Stimulated activated CD8-positive, alpha-beta memory T cell treated with anti-CD3 and anti-CD28 coated beads, Interleukin-15, amount 100 ng/mL, for 48 hours (primary cell): ENCODE data around the gene MYOCOS.

Experiments
- DNase-seq, 2 donors: peaks; one replicate each; pipeline ENCODE4 v3.0.0-alpha.2; 2020; ENCODE audit warnings: low read depth in 2 of 2

MYOCOS gene

GRCh38 chr1:171663036-171663853 lies 41.2 kb downstream of the MYOCOS start:
- DNase-seq = no peak

- no peak for DNase-seq
These were observed 42.0 kb downstream of the MYOCOS start for GRCh38 chr1:171663854-171664575.

GRCh38 chr1:171664976-171665375 lies 42.9 kb downstream of the MYOCOS start:
- no peak for DNase-seq

GRCh38 chr1:171666114-171666769 lies 44.2 kb downstream of the MYOCOS start:
- DNase-seq = no peak

- DNase-seq = no peak
These were observed 46.3 kb downstream of the MYOCOS start for GRCh38 chr1:171668372-171668771.

GRCh38 chr1:171670739-171671138 lies 48.7 kb downstream of the MYOCOS start:
- DNase-seq = no peak

GRCh38 chr1:171674431-171675405 lies 52.7 kb downstream of the MYOCOS start:
- DNase-seq = no peak
